ENCODE measurements around the gene KLHL4.

DNA sequence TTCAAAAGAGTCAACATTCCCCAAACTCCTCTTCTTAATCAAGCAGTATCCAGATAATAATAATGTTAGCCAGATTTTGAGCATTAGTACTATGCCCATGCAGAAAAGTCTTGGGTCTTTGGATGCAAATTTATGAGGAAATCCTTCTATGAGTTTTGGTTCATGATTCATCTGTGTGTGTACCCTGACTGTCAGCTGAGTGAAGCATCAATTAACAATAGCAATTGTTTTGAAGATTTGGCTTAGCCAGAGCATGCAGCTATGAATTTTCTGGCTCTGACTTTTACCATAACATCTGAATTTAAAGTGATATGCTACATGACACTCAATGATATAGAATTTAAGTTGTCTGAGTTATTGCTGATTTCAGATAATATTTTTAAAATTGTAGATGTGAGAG, 145.8 kb downstream of the KLHL4 start:
- TF ChIP-seq, protein P1, sequence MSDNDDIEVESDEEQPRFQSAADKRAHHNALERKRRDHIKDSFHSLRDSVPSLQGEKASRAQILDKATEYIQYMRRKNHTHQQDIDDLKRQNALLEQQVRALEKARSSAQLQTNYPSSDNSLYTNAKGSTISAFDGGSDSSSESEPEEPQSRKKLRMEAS (IDR thresholded peaks at IDR 0.05; ENCODE audit: low read depth, low read length), result no peak
- TF ChIP-seq, protein P2, sequence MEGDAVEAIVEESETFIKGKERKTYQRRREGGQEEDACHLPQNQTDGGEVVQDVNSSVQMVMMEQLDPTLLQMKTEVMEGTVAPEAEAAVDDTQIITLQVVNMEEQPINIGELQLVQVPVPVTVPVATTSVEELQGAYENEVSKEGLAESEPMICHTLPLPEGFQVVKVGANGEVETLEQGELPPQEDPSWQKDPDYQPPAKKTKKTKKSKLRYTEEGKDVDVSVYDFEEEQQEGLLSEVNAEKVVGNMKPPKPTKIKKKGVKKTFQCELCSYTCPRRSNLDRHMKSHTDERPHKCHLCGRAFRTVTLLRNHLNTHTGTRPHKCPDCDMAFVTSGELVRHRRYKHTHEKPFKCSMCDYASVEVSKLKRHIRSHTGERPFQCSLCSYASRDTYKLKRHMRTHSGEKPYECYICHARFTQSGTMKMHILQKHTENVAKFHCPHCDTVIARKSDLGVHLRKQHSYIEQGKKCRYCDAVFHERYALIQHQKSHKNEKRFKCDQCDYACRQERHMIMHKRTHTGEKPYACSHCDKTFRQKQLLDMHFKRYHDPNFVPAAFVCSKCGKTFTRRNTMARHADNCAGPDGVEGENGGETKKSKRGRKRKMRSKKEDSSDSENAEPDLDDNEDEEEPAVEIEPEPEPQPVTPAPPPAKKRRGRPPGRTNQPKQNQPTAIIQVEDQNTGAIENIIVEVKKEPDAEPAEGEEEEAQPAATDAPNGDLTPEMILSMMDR (IDR thresholded peaks at IDR 0.05; ENCODE audit: low read depth, low read length), result no peak

Data from NB4 (cell line).